H1 (cell line): Measurements from ENCODE around the gene SWT1. TPM values are rescaled to one million over a fixed set of nuclear protein-coding genes. Genes with fewer than 3 reads are reported as not detected.

ENCODE experiments used
- CTCF ChIA-PET: fragments of 300-600 bp; sonication (Branson Sonifier 250); formaldehyde crosslinking; loops from one replicate; lab custom pipeline; 2021; ENCODE audit not compliant: partially characterized antibody; lab: Charles Lee
- POLR2A ChIA-PET: fragments of 300-600 bp; sonication (Branson Sonifier 250); formaldehyde crosslinking; loops from one replicate; lab custom pipeline; 2021; ENCODE audit warnings: inconsistent platforms; ENCODE audit not compliant: partially characterized antibody; lab: Charles Lee
- DNase-seq, 2 experiments: peaks; one replicate each; pipeline versions ENCODE4 v3.0.0 to v3.0.0-alpha.2; 2010 to 2022; ENCODE audit warnings: low spot score in 2 of 2, low read depth in 1 of 2, mixed read lengths in 1 of 2
- FAIRE-seq: peaks from 2 replicates; lab custom pipeline; 2011; peaks lifted over from hg19 to GRCh38; lab: Jason Lieb, UNC
- H2AFZ ChIP-seq: 2 replicates; pipeline ENCODE4 v1.8.1; 2012; ENCODE audit warnings: low read length, inconsistent platforms
- H2AK5ac ChIP-seq: 2 replicates; pipeline ENCODE4 v1.6.1; 2013; ENCODE audit warnings: low read depth, low read length
- H2BK120ac ChIP-seq: replicated peaks from 2 replicates; pipeline ENCODE3; 2013; ENCODE audit warnings: low read depth, low read length, inconsistent platforms
- H2BK12ac ChIP-seq: 2 replicates; pipeline ENCODE4 v1.6.1; 2013; ENCODE audit warnings: low read depth, low read length
- H2BK15ac ChIP-seq: 2 replicates; pipeline ENCODE4 v1.6.1; 2013; ENCODE audit warnings: low read length
- H2BK20ac ChIP-seq: 2 replicates; pipeline ENCODE4 v1.6.1; 2013; ENCODE audit warnings: low read length
- H2BK5ac ChIP-seq: 2 replicates; pipeline ENCODE4 v1.6.1; 2013; ENCODE audit warnings: low read depth, low read length
- H3K14ac ChIP-seq: 2 replicates; pipeline ENCODE4 v1.6.1; 2013; ENCODE audit warnings: inconsistent platforms; ENCODE audit not compliant: insufficient read length
- H3K18ac ChIP-seq: 2 replicates; pipeline ENCODE4 v1.6.1; 2013; ENCODE audit warnings: low read length; ENCODE audit errors: extremely low read depth
- H3K23ac ChIP-seq: 2 replicates; pipeline ENCODE4 v1.6.1; 2013; ENCODE audit warnings: inconsistent platforms; ENCODE audit not compliant: insufficient read length
- H3K23me2 ChIP-seq: 2 replicates; pipeline ENCODE4 v1.6.1; 2013; ENCODE audit warnings: low read depth, low read length
- H3K27ac ChIP-seq: 2 replicates; pipeline ENCODE4 v1.6.1; 2011; ENCODE audit warnings: low read depth, low read length, inconsistent platforms
- H3K27me3 ChIP-seq, 4 experiments: replicated peaks in 1 of 4; 1 replicate in 1 of 4; 2 replicates in 3 of 4; pipeline versions ENCODE4 v1.6.1 to v1.8.1; 2011 to 2013; ENCODE audit warnings: low read length in 3 of 4, mild to moderate bottlenecking in 3 of 4, inconsistent platforms in 2 of 4, mixed read lengths in 2 of 4, moderate library complexity in 1 of 4; ENCODE audit not compliant: control insufficient read depth in 3 of 4, insufficient read depth in 3 of 4; ENCODE audit errors: extremely low read depth in 1 of 4
- H3K36me3 ChIP-seq, 4 experiments: 2 replicates each; pipeline versions ENCODE4 v1.6.1 to v1.8.1; 2011 to 2013; ENCODE audit warnings: mild to moderate bottlenecking in 4 of 4, low read length in 3 of 4, moderate library complexity in 2 of 4, control low read depth in 1 of 4, inconsistent platforms in 1 of 4; ENCODE audit not compliant: insufficient read depth in 4 of 4, control insufficient read depth in 2 of 4
- H3K4ac ChIP-seq: replicated peaks from 2 replicates; pipeline ENCODE3; 2013; ENCODE audit warnings: low read length, low read depth, mixed read lengths, inconsistent platforms; ENCODE audit not compliant: insufficient read length
- H3K4me1 ChIP-seq, 4 experiments: replicated peaks in 1 of 4; 1 replicate in 1 of 4; 2 replicates in 3 of 4; pipeline versions ENCODE4 v1.6.1 to v1.8.1; 2011 to 2013; ENCODE audit warnings: low read length in 3 of 4, inconsistent platforms in 2 of 4, mixed read lengths in 1 of 4; ENCODE audit not compliant: insufficient read depth in 4 of 4, control insufficient read depth in 3 of 4
- H3K4me2 ChIP-seq, 2 experiments: 2 replicates each; pipeline versions ENCODE4 v1.6.1 to v1.8.1; 2011 to 2013; ENCODE audit warnings: low read depth in 2 of 2, low read length in 2 of 2, control low read depth in 1 of 2, inconsistent platforms in 1 of 2, mild to moderate bottlenecking in 1 of 2; ENCODE audit not compliant: insufficient read depth in 1 of 2
- H3K4me3 ChIP-seq, 4 experiments: fragments of 200-600, 300-600 bp in 1 of 4; sonication (generic), shearing (Covaris generic), sonication (Bioruptor Twin) in 1 of 4; 2 replicates each; pipeline versions ENCODE4 v1.5.1 to v1.8.1; 2011 to 2016; ENCODE audit warnings: low read length in 4 of 4, low read depth in 3 of 4, control low read depth in 2 of 4, inconsistent platforms in 2 of 4, mild to moderate bottlenecking in 2 of 4, mixed read lengths in 1 of 4, moderate library complexity in 1 of 4; ENCODE audit not compliant: insufficient read depth in 2 of 4; ENCODE audit errors: extremely low read depth in 1 of 4
- H3K56ac ChIP-seq: replicated peaks from 2 replicates; pipeline ENCODE3; 2013; ENCODE audit warnings: low read depth, mild to moderate bottlenecking, mixed read lengths, low read length, inconsistent platforms; ENCODE audit not compliant: insufficient read length
- H3K79me1 ChIP-seq: 2 replicates; pipeline ENCODE4 v1.6.1; 2013; ENCODE audit warnings: low read depth, low read length, control low read depth
- H3K79me2 ChIP-seq, 2 experiments: 2 replicates each; pipeline versions ENCODE4 v1.6.1 to v1.8.1; 2012 to 2013; ENCODE audit warnings: low read length in 2 of 2, mild to moderate bottlenecking in 2 of 2, inconsistent platforms in 1 of 2; ENCODE audit not compliant: insufficient read depth in 2 of 2, control insufficient read depth in 1 of 2
- H3K9ac ChIP-seq, 4 experiments: replicated peaks in 1 of 4; 1 replicate in 1 of 4; 2 replicates in 3 of 4; pipeline versions ENCODE4 v1.6.1 to v1.8.1; 2011 to 2013; ENCODE audit warnings: low read depth in 3 of 4, low read length in 3 of 4, control low read depth in 2 of 4, mild to moderate bottlenecking in 2 of 4, moderate library complexity in 2 of 4, inconsistent platforms in 1 of 4; ENCODE audit errors: extremely low read depth in 1 of 4
- H3K9me3 ChIP-seq, 2 experiments: 2 replicates each; pipeline versions ENCODE4 v1.6.1 to v1.8.1; 2012 to 2013; ENCODE audit warnings: mild to moderate bottlenecking in 2 of 2, moderate library complexity in 2 of 2, control low read depth in 1 of 2, inconsistent platforms in 1 of 2, low read depth in 1 of 2, low read length in 1 of 2, mixed read lengths in 1 of 2; ENCODE audit not compliant: insufficient read depth in 2 of 2
- H4K20me1 ChIP-seq, 2 experiments: replicated peaks in 1 of 2; 2 replicates each; pipeline versions ENCODE3 to v1.8.1; 2011 to 2013; ENCODE audit warnings: inconsistent platforms in 2 of 2, low read length in 2 of 2, mild to moderate bottlenecking in 1 of 2; ENCODE audit not compliant: insufficient read depth in 2 of 2, control insufficient read depth in 1 of 2
- H4K5ac ChIP-seq: 2 replicates; pipeline ENCODE4 v1.6.1; 2013; ENCODE audit warnings: low read length, low read depth, mixed read lengths, inconsistent platforms; ENCODE audit not compliant: insufficient read length
- H4K8ac ChIP-seq: 2 replicates; pipeline ENCODE4 v1.8.0; 2013; ENCODE audit warnings: mild to moderate bottlenecking, moderate library complexity, low read length, inconsistent platforms; ENCODE audit not compliant: insufficient read depth; ENCODE audit errors: extremely low read depth
- H4K91ac ChIP-seq: replicated peaks from 2 replicates; pipeline ENCODE3; 2013; ENCODE audit warnings: low read length, mixed read lengths, inconsistent platforms; ENCODE audit not compliant: insufficient read length
- ASH2L ChIP-seq: fragments of 200-600, 300-600 bp; sonication (generic); IDR thresholded peaks from one replicate; pipeline ENCODE4 v1.7.1; 2017; ENCODE audit warnings: low read length
- CBX8 ChIP-seq: fragments of 300-800, 300-1000 bp; sonication (generic); IDR thresholded peaks from 2 replicates; pipeline ENCODE4 v1.7.1; 2016; ENCODE audit warnings: low read depth, low read length, borderline replicate concordance
- CHD2 ChIP-seq: IDR thresholded peaks from 2 replicates; pipeline ENCODE4 v1.6.1; 2012; ENCODE audit warnings: low read length, improper control_type of control experiment
- EZH2 ChIP-seq: fragments of 200-600 bp; sonication (generic); IDR thresholded peaks from 2 replicates; pipeline ENCODE4 v1.7.1; 2012; ENCODE audit warnings: low read depth, mild to moderate bottlenecking, moderate library complexity, low read length, inconsistent platforms; ENCODE audit not compliant: severe bottlenecking
- FOSL1 ChIP-seq: IDR thresholded peaks from 2 replicates; pipeline ENCODE4 v1.6.1; 2011; ENCODE audit warnings: mild to moderate bottlenecking, low read depth, low read length, moderate library complexity; ENCODE audit not compliant: insufficient read depth
- SAP30 ChIP-seq: fragments of 300-600 bp; sonication (generic); IDR thresholded peaks from 2 replicates; pipeline ENCODE4 v1.7.1; 2012; ENCODE audit warnings: low read length, moderate library complexity, mild to moderate bottlenecking, inconsistent platforms; ENCODE audit not compliant: insufficient read depth, insufficient replicate concordance
- TBP ChIP-seq: IDR thresholded peaks from 2 replicates; pipeline ENCODE4 v1.6.1; 2011; ENCODE audit warnings: low read depth, low read length, improper control_type of control experiment
- WGBS, 2 experiments: shearing (Covaris generic) in 1 of 2; methylation state at CpG; one replicate each; pipeline versions ENCODE4 v1.1.6 to v1.1.7; 2013 to 2015; ENCODE audit warnings: low lambda C conversion rate in 2 of 2, mixed read lengths in 2 of 2, inconsistent platforms in 1 of 2, low coverage in 1 of 2, missing lambda C conversion rate in 1 of 2; ENCODE audit not compliant: insufficient replicate concordance in 2 of 2, insufficient coverage in 1 of 2, insufficient read length in 1 of 2; ENCODE audit errors: extremely low coverage in 1 of 2, missing lambda C conversion rate in 1 of 2; 5-methylcytosine and 5-hydroxymethylcytosine counted together
- polyA plus RNA-seq, 7 experiments: library from polyadenylated mRNA; depleted of rRNA in 3 of 7; stranded (reverse) in 5 of 7; unstranded in 2 of 7; fragments of >200 nt in 5 of 7; fragments of 200-250 nt in 2 of 7; gene quantifications; 1 replicate in 5 of 7; 2 replicates in 1 of 7; 4 replicates in 1 of 7; pipeline versions ENCODE4 v1.2.1 to v1.2.3, GENCODE V29; 2011 to 2013; ENCODE audit warnings: missing spikeins in 2 of 7, mixed read lengths in 2 of 7
- total RNA-seq: library from RNA; stranded (reverse); fragmentation: NEBNext Ultra II Directional; extraction: Animal tissue kit (Norgen Biotek cat#: 25700); gene quantifications from 2 replicates; pipeline ENCODE4 v1.2.1, GENCODE V29; 2021

The SWT1 gene
- total and polyA plus RNA-seq, 2 of the 8 experiments (the other 6 are each of a cell fraction or from before 2014, with no cell fraction given), result 1.4 to 6.2 TPM

DNA sequence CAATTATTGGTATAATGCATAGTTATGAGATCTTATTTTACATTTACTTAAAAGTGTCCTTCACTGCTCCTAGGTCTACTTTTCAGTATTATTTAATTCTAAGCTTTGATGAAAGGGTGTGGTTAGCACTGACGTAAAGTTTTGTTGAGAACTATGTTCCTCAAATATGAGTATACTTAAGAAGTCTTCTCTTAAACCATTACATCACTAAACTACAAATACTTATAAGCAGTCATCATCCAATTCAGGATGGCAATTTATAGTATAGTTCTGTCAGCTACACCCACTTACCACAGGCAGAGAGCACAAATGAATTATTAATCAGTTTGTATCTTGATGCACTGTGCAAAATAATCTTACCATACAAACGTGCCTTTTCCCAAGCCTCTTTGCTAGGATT, 27.3 kb upstream of the SWT1 start:
- Histone ChIP-seq H3K18ac (no peak overlapping the region), H2BK120ac (no peak overlapping the region), H4K8ac (no peak overlapping the region), H3K56ac (no peak overlapping the region), H4K20me1 (no peaks in the 10 kb centered on the region), H3K79me1 (no peaks in the 10 kb centered on the region), H3K23ac (no peak overlapping the region), H3K23me2 (no peaks in the 10 kb centered on the region), H3K4me2 (no peak overlapping the region), H3K14ac (no peak overlapping the region), H3K9ac (no peak overlapping the region), H3K27me3 (no peaks in the 10 kb centered on the region), H2BK20ac (no peak overlapping the region), H4K5ac (no peak overlapping the region), H3K79me2 (no peaks in the 10 kb centered on the region), H2BK12ac (no peak overlapping the region), H3K4me1 (no peaks in the 10 kb centered on the region), H2AFZ (no peak overlapping the region), H3K9me3 (peaks cover 0 to 6% of the 10 kb centered on the region in 2 experiments; a peak in 2 of 4 replicates), H2AK5ac (no peak overlapping the region), H4K91ac (no peak overlapping the region), H3K36me3 (peaks cover 0 to 29% (median 7%) of the 10 kb centered on the region in 4 experiments; a peak in 5 of 8 replicates), H3K27ac (no peak overlapping the region), H2BK15ac (no peak overlapping the region), H3K4ac (no peak overlapping the region), H3K4me3 (no peak overlapping the region), H2BK5ac (no peak overlapping the region)
- WGBS, 2 experiments, result 88% methylated on average over 2 of the region's 2 CpGs; no CpG with 5 or more reads in 1 of the 2 experiments
- TF ChIP-seq CBX8 (no peak), TBP (no peak), EZH2 (no peak), FOSL1 (no peak), CHD2 (no peak), SAP30 (no peak), ASH2L (no peak)
- POLR2A ChIA-PET, result no interaction called here
- CTCF ChIA-PET, result interaction anchor here (0.7 kb wide), 1 partner anchor 500 kb away, joined by 3 read pairs; no protein-coding TSS in a partner anchor
- no peak for FAIRE-seq
- no peak for DNase-seq
